HCT116 (cell line): ENCODE results near the gene CYP2U1.

Experiments
- CTCF ChIP-seq, 3 experiments: fragments of 200-600 bp in 1 of 3; sonication (generic) in 1 of 3; IDR thresholded peaks in 2 of 3; conservative IDR thresholded peaks in 1 of 3; 2 replicates each; pipeline ENCODE4 v1.5.1; 2012 to 2017; ENCODE audit warnings: low read depth in 2 of 3, low read length in 2 of 3, antibody characterized with exemption in 1 of 3, borderline replicate concordance in 1 of 3, control low read depth in 1 of 3, mild to moderate bottlenecking in 1 of 3, mixed read lengths in 1 of 3, mixed run types in 1 of 3, moderate library complexity in 1 of 3; ENCODE audit not compliant: insufficient read depth in 1 of 3
- POLR2A ChIP-seq: IDR thresholded peaks from 2 replicates; pipeline ENCODE4 v1.7.0; 2011; ENCODE audit warnings: borderline replicate concordance; ENCODE audit not compliant: insufficient read depth, insufficient read length; ENCODE audit errors: extremely low read depth

- TF ChIP-seq POLR2A (no peak), CTCF (IDR thresholded peaks at IDR 0.05 in 2 of 3, conservative IDR thresholded peaks at IDR 0.05 in 1 of 3; ENCODE audit: borderline replicate concordance in 1 of 3, insufficient read depth in 1 of 3, low read depth in 2 of 3, low read length in 2 of 3) (no peak)
These were observed 46.8 kb downstream of the CYP2U1 start for GRCh38 chr4:107977966-107978705.
